ENCODE data around the gene B3GALT6.
"Not testable (repeated sequence)": the region's sequence is repeated elsewhere in the genome, so short reads cannot be mapped to it uniquely, and the experiment has no call there.

The B3GALT6 gene

DNA sequence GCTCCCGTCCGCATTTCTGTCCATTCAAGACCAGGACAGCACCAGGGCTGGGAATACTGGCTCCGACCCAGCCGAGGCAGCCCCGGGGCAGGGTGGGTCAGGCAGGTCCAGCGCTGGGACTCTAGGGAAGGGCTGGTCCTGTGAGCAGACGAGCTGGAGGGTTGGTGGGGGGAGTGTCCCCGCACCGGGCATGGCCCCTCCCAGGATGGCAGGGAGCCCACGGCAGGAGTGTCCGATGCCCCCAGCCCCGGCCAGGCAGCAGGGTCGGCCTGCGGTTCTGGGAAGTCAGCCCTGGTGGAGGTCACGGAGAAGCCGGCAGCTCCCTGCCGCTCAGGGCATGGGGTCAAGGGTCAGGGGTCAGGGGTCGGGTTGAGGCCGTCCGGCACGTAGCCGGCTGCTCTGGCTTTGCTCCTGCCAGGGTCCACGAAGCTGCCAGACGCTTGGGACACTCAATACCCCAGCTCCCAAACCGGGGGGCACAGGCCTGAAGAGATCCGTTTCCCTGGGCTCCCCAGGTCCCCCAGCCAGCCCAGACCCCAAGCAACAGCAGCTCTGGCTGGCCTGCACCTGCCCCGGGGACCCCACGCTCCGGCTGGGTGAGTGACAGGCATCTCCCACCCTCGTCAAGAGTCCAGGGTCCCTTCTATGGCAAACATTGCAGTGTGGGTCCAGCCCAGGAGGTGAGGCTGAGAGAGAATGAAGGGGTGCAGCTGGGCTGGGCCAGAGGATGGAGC is 7.7 kb downstream of the B3GALT6 start:
- Histone ChIP-seq H3K27ac (peak overlapping the region in 2 of 21 experiments; percentile 49 to 60), H3K4me3 (no peak overlapping the region)

DNA sequence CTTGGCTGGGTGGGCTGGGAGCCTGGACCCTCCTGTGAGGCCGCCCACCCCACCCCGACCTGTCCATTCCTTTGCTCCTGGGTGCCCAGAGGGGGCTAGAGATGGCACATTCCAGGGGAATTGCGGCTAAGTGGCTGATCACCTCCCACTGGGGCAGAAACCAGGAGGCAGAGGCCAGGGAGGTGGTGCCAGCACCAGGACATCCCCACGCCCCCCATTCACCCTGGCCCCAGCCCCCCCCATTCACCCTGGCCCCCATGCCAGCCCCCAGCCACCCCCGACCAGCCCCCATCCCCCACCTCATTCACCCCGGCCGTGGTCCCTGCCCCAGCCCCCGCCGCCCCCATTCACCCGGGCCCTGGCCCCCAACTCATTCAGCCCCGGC is 8.3 kb downstream of the B3GALT6 start:
- H3K27ac ChIP-seq, result no peak overlapping the region
- H3K4me3 ChIP-seq, result no peak overlapping the region

DNA sequence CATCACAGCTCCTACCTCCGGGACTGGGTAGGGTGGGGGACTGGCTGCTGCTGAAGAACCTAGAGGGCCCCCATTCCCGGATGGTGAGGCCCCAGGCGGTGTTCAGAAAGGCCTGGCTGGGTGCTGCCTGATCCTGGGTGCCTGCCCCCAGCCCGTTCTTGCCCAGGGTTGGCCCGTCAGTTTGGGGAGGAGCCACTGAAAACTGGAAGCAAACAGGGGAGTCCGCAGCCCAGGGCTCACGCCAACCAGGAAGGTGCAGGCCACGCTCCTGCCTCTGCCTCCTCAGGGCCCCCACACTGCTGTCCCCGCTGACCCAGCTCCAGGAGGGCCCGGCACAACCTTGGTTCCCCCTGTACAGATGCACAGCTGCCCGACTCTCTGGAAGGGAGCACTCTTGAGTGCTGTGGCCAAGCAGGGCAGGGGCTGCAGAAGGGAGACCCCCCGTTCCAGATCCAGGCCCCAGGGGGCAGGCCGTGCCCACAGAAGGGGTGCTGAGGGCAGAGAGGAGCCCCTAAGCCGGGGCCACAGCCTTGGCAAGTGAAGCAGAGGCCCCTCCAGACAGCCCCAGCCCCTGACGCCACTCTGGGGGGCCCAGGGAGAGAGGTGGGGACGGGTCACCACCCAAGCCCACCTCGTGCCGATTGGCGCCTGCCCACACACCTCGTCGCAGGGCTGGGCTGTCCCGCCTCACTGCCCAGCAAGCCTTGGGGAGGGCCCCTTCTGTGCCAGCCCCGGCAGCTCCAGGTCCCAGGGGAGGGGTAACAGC is 9.0 kb downstream of the B3GALT6 start:
- Histone ChIP-seq H3K4me3 (no peak overlapping the region), H3K27ac (peak overlapping the region in 1 of 21 experiments; percentile 3)

DNA sequence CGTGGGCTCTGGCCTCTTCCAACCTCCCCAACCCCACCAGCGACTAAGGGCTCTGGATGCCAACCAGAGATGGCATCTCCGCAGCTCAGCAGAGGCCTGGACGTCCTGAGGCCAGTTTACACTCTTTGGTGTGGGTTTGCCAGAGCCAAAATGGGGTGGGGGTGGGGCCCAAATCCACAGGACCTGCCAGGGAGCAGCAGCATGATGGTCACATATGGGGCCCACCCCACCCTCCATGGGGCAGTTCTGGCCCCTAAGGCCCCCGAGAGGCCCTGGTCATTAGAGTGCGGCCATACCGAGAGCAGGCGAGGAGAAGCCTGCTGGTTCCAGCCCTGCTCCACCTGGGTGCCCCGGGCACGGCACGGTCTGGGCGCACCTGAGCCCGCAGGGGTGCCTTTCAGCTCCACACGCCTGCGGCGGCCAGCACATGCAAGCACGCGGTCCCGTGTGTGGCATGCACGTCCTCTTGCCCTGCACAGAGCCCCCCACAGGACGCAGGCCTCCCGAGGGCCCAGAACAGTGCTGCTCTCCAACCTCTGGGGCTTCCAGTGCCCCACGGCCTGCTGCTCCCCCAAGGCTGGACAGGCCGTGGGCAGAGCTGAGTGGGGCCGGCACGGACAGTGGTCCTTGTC is 9.7 kb downstream of the B3GALT6 start:
- Histone ChIP-seq H3K27ac (no peak overlapping the region), H3K4me3 (no peak overlapping the region)

DNA sequence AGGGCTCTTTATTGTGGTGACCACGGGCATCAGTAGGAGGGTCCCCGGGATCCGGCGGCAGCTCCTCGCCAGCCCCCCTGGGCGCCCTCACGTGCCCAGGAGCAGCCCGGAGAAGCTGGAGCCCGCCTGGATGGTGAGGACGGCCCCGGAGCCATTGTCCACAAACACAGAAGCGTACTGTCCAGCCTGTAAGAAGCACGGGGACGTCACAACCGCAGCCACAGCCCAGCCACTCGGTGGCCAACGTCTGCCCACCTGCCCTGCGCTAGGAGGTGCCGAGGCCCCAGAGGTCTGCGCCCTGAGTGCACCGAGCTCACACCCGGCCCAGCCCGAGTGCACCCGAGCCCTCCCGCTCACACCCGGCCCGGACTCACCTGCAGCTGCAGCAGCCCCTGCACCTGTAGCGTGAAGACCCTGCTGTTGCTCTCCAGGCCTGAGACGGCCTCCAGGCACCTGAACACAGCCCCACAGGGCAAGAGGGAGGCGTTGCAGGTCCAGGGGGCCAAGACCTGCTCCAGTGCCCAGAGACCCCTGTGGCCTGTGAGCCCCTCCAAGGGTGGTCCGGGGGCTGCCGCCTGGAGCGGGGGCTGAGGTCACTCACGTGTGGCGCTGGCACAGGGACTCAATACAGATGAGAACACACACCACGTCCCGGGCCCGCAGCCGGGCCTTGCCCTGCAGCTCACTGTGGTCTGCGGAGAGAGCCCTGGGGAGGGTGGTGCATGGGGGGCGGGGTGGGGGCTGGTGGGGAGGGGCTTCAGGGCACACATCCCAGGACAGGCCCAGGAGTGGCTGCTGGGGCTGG is 10.6 kb downstream of the B3GALT6 start:
- Histone ChIP-seq H3K4me3 (no peak overlapping the region), H3K27ac (no peak overlapping the region)

DNA sequence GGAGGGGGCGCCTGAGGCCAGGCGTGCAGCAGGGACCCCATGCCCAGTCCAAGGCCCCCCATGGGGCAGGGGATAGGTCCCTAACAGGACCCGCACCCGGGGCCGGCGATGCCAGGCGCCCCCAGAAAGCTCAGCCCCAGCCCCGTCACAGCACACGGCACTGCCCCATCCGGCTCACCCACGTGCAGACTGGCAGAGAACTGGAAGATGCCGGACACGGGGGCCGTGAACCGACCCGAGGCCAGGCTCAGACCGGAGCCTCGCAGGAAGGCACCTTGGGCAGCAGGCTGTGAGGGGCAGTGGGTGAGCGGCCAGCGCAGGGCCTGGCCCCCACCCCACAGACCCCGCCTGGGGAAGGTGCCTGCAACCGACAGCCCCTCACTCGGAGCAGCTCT is 11.2 kb downstream of the B3GALT6 start:
- H3K4me3 ChIP-seq, result no peak overlapping the region
- no peak overlapping the region for H3K27ac ChIP-seq

DNA sequence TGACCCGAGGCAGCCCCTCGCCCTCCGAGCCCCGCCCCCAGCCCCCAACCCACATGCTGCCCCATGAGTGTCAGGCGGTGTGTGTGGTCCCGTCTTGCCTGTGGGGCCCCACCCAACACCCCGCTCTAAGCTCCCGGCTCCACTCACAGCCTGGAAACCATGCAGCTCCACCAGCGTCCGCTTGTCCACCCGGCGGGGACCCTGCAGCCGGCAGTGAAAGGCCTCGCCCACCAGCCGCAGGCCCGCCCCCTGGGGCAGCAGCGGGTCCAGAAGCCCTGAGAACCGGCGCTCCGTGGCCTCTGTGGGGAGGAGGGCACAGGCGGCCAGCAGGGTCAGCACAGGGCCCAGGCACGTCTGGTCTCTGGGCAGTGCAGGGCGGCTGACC is 11.8 kb downstream of the B3GALT6 start:
- Histone ChIP-seq H3K27ac (no peak overlapping the region), H3K4me3 (no peak overlapping the region)

DNA sequence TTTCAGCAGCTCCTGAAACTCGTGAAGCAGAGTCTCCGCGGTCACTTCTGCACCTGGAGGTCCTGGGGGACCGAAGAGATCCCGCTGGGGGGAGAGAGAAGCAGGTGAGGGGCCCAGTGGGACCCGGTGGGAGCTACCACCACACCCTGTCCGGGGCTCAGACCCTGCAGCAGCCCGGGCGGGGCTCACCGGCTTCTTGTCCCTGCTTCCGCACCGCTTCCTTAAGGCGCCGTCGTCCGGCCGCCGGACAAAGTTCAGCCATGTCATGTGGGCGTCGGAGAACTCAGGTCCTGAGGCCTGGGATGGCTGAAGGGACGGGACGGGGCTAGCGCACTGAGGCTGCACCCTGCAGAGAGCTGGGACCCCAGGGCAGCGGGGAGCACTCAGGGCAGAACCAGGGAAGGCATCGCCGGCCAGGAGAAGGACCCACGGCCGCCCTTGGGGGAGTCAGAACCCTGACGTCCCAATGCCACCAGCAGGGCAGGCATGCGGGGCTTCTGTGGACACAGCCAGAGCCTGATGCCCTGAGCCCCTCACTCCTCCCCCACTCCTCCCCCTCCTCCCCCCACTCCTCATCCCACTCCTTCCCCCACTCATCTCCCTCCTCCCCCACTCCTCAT is 12.3 kb downstream of the B3GALT6 start:
- Histone ChIP-seq H3K27ac (no peak overlapping the region), H3K4me3 (no peak overlapping the region)

DNA sequence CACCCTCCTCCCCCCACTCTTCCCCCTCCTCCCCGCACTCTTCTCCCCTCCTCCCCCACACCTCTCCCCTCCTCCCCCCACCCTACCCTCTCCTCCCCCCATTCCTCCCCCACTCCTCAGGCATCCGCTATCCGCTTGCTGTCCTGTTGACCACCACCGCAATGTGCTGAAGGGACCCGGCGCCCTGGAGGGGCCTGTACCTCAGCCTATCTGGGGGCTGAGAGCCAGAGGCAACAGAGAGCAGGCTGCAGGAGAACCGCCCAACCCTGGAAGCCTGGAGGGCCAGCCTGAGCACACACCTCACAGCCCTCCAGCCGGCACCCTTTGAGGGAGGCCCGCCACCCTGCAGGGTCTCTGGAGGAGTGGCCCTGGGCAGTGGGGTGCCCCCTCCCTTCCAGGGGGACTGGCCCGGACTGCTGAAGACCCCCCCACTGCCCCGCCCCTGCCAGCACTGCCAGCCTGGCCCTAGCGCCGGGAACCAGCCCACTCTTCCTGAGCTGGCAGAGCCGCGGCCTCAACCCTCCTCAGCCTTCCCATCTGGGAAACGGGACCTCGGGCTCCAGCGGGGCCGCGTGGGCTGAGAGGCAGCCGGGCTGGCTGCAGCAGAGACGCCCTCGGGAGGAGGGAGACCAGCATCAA is 13.3 kb downstream of the B3GALT6 start:
- H3K4me3 ChIP-seq, result peak overlapping the region in 1 of 7 experiments; percentile 34

DNA sequence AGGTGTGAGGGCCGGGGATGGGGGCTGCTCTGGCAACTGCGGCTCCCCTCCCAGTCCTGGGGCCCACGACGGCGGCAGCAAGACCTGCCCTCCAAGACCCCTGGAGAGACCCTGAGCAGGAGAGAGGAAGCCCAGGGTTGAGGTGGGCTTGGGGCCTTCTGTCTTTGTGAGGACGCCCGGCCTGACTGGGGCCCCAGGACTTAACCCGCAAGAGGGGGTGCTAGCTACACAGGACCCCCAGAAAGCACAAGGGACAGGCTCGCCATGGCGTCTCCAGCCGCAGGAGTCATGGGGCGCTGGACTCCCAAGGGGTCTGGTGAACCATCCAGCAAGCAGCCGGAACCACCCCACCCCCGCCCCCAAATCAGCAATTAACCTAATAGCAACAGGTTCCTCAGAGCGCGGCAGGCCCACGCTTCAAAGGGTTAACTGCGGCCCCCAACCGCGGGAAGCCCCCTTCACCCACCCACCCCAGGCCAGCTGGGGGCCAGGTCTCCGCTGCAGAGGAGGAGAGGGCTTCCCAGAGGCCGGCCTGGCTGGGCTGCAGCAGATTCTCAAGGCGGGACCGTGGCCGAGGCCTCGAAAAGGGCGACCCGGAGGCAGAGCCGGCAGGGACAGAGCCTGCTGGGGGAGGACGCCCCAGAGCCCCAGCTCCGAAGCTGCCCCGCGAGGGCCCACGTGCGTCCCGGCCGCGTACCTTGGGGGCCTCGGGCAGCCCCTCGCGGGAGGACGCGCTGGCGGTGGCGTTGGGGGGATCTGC is 14.0 kb downstream of the B3GALT6 start:
- H3K4me3 ChIP-seq, result peak overlapping the region in 2 of 7 experiments; percentile 12 to 34
- H3K27ac ChIP-seq, result peak overlapping the region in 5 of 21 experiments; percentile 8 to 65 (median 51)

More for the DNA sequence above, 13.3 kb downstream of the B3GALT6 start:
- no peak overlapping the region for H3K27ac ChIP-seq

DNA sequence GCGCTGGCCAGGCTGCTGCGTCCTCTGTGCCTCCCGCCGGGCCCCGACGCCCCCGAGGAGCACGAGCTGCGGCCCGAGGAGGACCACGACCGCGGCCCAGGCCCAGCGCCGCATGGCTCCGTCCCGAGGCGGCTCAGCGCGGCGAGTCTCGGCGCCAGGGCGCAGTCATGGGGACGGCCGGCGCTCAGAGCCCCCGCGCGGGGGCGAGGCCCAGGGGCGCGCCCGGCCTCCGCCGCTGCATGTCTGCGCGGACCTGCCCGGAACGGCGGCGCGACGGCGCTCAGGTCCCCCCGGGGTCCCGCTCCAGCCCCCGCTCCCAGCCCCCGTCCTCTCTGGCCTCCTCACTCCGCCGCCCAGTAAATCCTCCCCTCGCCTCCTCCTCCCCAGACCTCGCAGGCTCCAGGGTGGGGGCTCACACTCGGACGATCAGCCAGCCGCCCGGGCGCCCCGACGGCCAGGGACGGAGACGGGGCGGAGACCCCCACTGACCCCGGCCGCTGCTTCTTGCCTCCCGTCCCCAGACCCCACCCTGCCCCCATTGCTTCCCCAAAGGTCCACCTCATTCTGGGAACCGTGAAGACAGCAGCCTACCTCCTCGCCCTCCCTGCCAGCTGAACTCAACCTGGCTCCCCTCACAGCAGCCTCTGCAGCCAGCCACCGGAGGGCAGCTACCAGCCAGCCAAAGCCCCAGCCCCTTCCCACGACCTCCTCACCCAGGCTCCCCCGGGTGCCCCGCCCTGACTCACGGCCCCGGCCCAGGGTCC is 14.7 kb downstream of the B3GALT6 start, which contains the start of gene C1QTNF12:
Gene C1QTNF12, minus strand, starts transcription at position 146 of the 764 bp plus-strand sequence. Its CDS starts 32 bp downstream, at position 114.
- Histone ChIP-seq H3K4me3 (peak within 1 kb of the TSS in 2 of 7 experiments; percentile 12 to 34), H3K27ac (peak within 1 kb of the TSS in 5 of 21 experiments; percentile 8 to 65 (median 51))

DNA sequence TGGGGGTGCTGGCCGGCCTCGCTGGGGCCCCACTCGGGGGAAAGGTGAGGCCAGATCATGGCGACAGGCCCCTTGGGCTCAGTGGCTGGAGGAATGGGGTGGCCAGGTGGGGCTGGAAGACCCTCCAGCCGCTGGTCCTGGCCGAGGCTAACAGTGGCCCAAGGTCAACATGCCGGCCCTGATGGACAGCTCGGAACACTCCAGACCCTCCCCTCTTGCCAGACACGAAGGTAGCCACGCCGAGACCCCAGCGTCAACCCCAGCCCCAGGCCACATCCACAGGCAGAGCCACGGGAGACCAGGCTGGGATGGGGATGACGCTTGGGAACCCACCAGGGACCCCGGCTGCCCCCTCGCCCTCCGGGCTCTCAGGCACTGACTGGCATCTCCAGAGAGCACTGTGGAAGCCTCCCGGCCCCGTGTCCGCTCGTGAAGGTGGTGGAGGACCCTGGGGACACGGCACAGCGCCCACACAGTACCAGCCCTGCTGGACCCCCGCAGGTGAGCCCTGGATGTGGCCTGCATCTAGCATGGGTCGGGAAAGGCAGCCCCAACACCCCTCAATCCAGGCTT is 15.4 kb downstream of the B3GALT6 start:
- H3K27ac ChIP-seq, result peak overlapping the region in 1 of 21 experiments; percentile 32
- no peak overlapping the region for H3K4me3 ChIP-seq

DNA sequence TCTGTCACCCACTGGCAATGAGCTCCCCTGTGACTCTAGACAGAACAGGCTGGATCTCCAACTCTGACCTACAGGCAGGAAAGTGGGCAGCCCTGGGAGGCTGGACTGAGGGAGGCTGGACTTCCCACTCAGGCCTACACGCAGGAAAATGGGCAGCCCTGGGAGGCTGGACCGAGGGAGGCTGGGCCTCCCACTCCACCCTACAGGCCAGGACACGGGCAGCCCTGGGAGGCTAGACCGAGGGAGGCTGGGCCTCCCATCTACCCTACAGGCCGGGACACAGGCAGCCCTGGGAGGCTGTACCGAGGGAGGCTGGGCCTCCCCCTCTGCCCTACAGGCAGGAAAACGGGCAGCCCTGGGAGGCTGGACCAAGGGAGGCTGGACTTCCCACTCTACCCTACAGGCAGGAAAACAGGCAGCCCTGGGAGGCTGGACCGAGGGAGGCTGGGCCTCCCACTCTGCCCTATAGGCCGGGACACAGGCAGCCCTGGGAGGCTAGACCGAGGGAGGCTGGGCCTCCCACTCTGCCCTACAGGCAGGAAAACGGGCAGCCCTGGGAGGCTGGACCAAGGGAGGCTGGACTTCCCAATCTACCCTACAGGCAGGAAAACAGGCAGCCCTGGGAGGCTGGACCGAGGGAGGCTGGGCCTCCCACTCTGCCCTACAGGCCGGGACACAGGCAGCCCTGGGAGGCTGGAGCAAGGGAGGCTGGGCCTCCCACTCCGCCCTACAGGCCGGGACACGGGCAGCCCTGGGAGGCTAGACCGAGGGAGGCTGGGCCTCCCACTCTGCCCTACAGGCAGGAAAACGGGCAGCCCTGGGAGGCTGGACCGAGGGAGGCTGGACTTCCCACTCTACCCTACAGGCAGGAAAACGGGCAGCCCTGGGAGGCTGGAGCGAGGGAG is 16.2 kb downstream of the B3GALT6 start:
- not testable (repeated sequence) for H3K4me3 ChIP-seq, H3K27ac ChIP-seq

DNA sequence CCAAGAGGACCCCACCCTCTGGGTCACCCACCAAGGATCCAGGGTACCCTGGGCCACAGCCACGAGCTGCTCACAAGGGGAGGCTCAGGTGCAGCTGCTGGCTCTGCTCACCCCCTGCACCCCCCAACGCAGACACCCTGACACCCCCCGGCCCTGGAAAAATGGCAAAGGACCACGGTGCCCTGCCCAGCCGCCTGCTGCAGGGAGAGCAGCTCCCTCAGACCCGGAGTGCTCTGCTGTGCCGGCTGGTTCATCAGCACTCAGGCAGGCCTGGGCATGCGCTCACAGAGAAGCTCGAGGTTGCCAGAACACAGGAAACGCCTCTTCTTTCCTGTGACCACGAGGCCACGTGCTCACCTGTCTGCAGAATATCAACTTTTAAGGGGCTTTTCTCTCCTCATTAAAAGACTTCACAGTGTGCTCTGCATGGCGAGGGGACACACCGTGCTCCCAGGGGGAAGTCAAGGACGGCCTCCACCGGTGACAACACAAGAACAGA is 18.8 kb downstream of the B3GALT6 start:
- Histone ChIP-seq H3K27ac (peak overlapping the region in 12 of 21 experiments; percentile 12 to 86 (median 58)), H3K4me3 (no peak overlapping the region)

DNA sequence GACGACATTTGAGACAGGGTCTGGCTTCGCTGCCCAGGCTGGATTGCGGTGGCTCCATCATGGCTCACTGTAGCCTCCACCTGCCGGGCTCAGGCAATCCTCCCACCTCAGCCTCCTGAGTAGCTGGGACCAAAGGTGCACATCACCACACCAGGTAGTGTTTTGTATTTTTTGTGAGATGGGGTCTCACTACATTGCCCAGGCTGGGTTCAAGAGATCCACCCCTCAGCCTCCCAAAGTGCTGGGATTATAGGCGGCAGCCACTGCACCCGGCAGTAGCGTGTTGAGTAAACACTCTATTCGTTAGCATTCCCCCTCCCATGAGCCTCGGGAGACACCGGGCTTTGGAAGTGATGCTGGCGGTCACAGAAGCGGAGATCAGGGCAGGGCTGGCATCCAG is 21.3 kb downstream of the B3GALT6 start:
- H3K4me3 ChIP-seq, result no peak overlapping the region
- H3K27ac ChIP-seq, result no peak overlapping the region

Measured in skin epidermis (tissue), 12 donors.